CD4-positive, alpha-beta T cell (primary cell): ENCODE results near the gene B3GNT2. TPM values are rescaled to one million over a fixed set of nuclear protein-coding genes. Genes with fewer than 3 reads are reported as not detected.

Experiments
- ATAC-seq: fragments of 200-7000 bp; cut with Tn5 transposase; one replicate; pipeline ENCODE4 v1.10.0; 2022; ENCODE audit warnings: mild to moderate bottlenecking; ENCODE audit not compliant: poor library complexity
- CTCF ChIA-PET: fragments of 350-600 bp; sonication (Branson Sonifier 250); formaldehyde crosslinking; loops from one replicate; lab custom pipeline; 2021; ENCODE audit warnings: antibody characterized with exemption, inconsistent platforms; lab: Charles Lee
- POLR2A ChIA-PET: fragments of 350-600 bp; sonication (Branson Sonifier 250); formaldehyde crosslinking; loops from one replicate; lab custom pipeline; 2021; ENCODE audit warnings: antibody characterized with exemption, inconsistent platforms; lab: Charles Lee
- DNase-seq, 14 experiments: peaks; one replicate each; pipeline ENCODE4 v3.0.0-alpha.2; 2013 to 2020; ENCODE audit warnings: mixed read lengths in 2 of 14
- H3K27ac ChIP-seq, 2 donors: one replicate each; pipeline versions ENCODE4 v1.5.1 to v1.7.0; 2013; ENCODE audit warnings: low read length in 2 of 2, low read depth in 1 of 2, mild to moderate bottlenecking in 1 of 2
- H3K27me3 ChIP-seq, 2 experiments: 1 replicate in 1 of 2; 2 replicates in 1 of 2; pipeline versions ENCODE4 v1.6.1 to v1.7.0; 2013; ENCODE audit warnings: low read length in 2 of 2, control low read depth in 1 of 2, mild to moderate bottlenecking in 1 of 2, moderate library complexity in 1 of 2; ENCODE audit not compliant: insufficient read depth in 2 of 2, control insufficient read depth in 1 of 2
- H3K36me3 ChIP-seq: one replicate; pipeline ENCODE4 v1.6.1; 2013; ENCODE audit warnings: low read length, control low read depth; ENCODE audit not compliant: insufficient read depth
- H3K4me1 ChIP-seq: one replicate; pipeline ENCODE4 v1.6.1; 2013; ENCODE audit warnings: low read length, control low read depth; ENCODE audit not compliant: insufficient read depth
- H3K4me3 ChIP-seq: one replicate; pipeline ENCODE4 v1.5.1; 2013; ENCODE audit warnings: mild to moderate bottlenecking, low read length, moderate library complexity
- H3K9me3 ChIP-seq, 2 experiments: 1 replicate in 1 of 2; 2 replicates in 1 of 2; pipeline versions ENCODE4 v1.6.1 to v1.7.0; 2013; ENCODE audit warnings: low read length in 2 of 2, mild to moderate bottlenecking in 2 of 2, control low read depth in 1 of 2, moderate library complexity in 1 of 2; ENCODE audit not compliant: control insufficient read depth in 1 of 2, insufficient read depth in 1 of 2
- H3K27ac Mint-ChIP-seq: one replicate; pipeline ENCODE4 v1.8.0; 2020; ENCODE audit warnings: mixed read lengths
- H3K27me3 Mint-ChIP-seq: one replicate; pipeline ENCODE4 v1.8.0; 2021; ENCODE audit warnings: mixed read lengths
- H3K36me3 Mint-ChIP-seq: one replicate; pipeline ENCODE4 v1.8.0; 2021; ENCODE audit warnings: low read depth, mixed read lengths
- H3K4me1 Mint-ChIP-seq: one replicate; pipeline ENCODE4 v1.8.0; 2021; ENCODE audit warnings: low read depth, mixed read lengths
- H3K4me3 Mint-ChIP-seq: one replicate; pipeline ENCODE4 v1.8.0; 2020; ENCODE audit warnings: mild to moderate bottlenecking, mixed read lengths
- H3K9me3 Mint-ChIP-seq: one replicate; pipeline ENCODE4 v1.8.0; 2020; ENCODE audit warnings: mixed read lengths
- intact Hi-C, 2 experiments: fragments of 100-400 bp; cut with DNase I in 1 of 2; cut with micrococcal nuclease in 1 of 2; formaldehyde crosslinking; loops; one replicate each; pipeline versions ENCODE4 v1.15.1 to v1.9.0; 2023 to 2025; cut with DNase I, micrococcal nuclease
- total RNA-seq, 174 experiments: library from RNA in 2 of 174; stranded (reverse) in 2 of 174; gene quantifications; one replicate each; pipeline ENCODE4 v1.2.3 and lab custom pipeline; 2021 to 2026
- TF ChIP-seq, protein P1 (sequence below): fragments of 200-600 bp; IDR thresholded peaks from one replicate; pipeline ENCODE4 v1.8.0; 2022; ENCODE audit warnings: antibody characterized with exemption, mild to moderate bottlenecking

B3GNT2 gene
- total RNA-seq, 2 experiments from 2014 or later = 47.7 TPM

DNA sequence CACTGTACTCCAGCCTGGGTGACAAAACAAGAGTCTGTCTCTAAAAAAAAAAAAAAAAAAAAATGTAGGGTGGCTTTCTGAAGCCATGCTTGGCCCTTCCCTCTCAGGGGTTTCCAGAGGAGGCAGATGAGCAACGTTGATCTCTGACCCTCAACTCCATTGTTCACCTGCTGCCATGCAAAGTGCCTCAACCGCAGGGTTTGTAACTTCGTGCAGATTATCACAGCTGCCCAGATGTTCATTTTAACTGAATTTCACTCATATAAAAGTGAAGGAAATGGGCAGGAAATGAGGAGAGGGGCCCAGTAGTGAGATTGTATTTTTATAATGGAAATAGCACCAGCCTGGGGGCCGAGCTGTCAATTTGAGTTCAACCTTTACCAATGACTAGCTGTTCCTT, 14.9 kb upstream of the B3GNT2 start:
- Mint-ChIP-seq H3K36me3 (no peaks in the 10 kb centered on the region), H3K9me3 (no peaks in the 10 kb centered on the region), H3K27ac (no peak overlapping the region), H3K4me3 (no peak overlapping the region), H3K27me3 (no peaks in the 10 kb centered on the region), H3K4me1 (peaks cover 13% of the 10 kb centered on the region)
- CTCF ChIA-PET = no interaction called here
- no peak overlapping the region for H3K4me3 ChIP-seq
- H3K27ac ChIP-seq = no peak overlapping the region
- H3K36me3 ChIP-seq = no peaks in the 10 kb centered on the region
- POLR2A ChIA-PET = no interaction called here
- ATAC-seq (no peak), DNase-seq (no peak)
- H3K9me3 ChIP-seq = no peaks in the 10 kb centered on the region
- no peaks in the 10 kb centered on the region for H3K27me3 ChIP-seq
- no peaks in the 10 kb centered on the region for H3K4me1 ChIP-seq
- intact Hi-C loops = no loop called here
- TF ChIP-seq, protein P1, sequence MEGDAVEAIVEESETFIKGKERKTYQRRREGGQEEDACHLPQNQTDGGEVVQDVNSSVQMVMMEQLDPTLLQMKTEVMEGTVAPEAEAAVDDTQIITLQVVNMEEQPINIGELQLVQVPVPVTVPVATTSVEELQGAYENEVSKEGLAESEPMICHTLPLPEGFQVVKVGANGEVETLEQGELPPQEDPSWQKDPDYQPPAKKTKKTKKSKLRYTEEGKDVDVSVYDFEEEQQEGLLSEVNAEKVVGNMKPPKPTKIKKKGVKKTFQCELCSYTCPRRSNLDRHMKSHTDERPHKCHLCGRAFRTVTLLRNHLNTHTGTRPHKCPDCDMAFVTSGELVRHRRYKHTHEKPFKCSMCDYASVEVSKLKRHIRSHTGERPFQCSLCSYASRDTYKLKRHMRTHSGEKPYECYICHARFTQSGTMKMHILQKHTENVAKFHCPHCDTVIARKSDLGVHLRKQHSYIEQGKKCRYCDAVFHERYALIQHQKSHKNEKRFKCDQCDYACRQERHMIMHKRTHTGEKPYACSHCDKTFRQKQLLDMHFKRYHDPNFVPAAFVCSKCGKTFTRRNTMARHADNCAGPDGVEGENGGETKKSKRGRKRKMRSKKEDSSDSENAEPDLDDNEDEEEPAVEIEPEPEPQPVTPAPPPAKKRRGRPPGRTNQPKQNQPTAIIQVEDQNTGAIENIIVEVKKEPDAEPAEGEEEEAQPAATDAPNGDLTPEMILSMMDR = no peak

DNA sequence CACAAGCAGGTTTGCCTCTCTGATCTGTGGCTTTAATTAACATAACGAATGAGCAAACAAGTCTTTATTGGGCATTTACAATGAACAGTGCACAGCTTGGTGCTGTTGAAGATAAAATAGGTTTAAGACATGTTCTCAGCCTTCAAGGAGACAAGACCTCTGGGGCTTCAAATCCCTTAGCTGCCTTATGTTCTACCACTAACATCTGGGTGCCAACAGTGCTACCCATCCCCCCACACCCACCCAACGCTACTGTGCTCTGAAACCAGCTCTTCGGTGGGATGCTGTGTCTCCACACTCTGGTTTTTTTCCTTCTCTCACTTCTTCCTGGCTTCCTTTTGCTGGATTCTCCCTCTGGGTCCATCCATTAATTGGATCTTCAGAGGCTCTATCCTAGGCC, 14.1 kb upstream of the B3GNT2 start:
- no peak overlapping the region for H3K27ac ChIP-seq
- H3K36me3 ChIP-seq = no peaks in the 10 kb centered on the region
- intact Hi-C loops = no loop called here
- H3K4me1 ChIP-seq = no peaks in the 10 kb centered on the region
- POLR2A ChIA-PET = no interaction called here
- no peaks in the 10 kb centered on the region for H3K9me3 ChIP-seq
- H3K36me3 Mint-ChIP-seq = no peaks in the 10 kb centered on the region
- no peaks in the 10 kb centered on the region for H3K27me3 ChIP-seq
- H3K27me3 Mint-ChIP-seq = no peaks in the 10 kb centered on the region
- H3K4me3 Mint-ChIP-seq = no peak overlapping the region
- no peak overlapping the region for H3K27ac Mint-ChIP-seq
- ATAC-seq (no peak), DNase-seq (no peak)
- peaks cover 13% of the 10 kb centered on the region for H3K4me1 Mint-ChIP-seq
- H3K9me3 Mint-ChIP-seq = no peaks in the 10 kb centered on the region
- CTCF ChIA-PET = no interaction called here
- H3K4me3 ChIP-seq = no peak overlapping the region
- TF ChIP-seq, protein P1 = no peak

DNA sequence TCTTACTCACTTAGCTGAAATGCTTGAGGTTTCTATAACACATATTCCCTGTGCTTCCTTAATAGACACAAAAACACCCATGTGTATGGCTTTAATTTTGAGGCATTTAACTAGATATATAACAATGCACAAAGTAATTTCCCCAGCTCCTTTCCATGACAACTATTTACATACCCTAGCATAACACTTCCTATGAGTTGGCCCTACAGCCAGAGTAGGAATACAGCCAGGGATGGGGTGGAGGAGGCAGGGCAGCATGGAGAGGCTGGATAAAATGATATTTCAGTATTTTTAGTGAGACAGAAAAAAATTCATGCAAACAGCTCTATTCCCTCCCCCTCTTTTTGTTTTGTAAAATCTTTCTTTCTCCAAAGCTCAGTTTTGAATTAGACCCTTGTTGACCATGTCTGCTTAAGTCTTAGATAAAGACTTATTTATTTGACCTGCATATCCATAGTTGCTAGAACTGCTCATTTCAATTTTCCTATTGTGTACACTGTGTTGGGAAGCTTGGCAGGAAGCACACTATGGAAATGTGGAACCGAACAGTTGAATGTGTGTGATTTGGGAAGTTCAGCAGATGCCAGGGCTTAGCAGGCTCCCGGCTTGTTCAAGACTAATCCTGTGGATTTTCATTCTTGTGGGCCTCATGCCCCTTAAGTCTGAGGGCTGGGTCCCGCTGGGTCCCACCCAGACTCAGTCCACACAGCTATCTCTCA, 11.2 kb upstream of the B3GNT2 start:
- Mint-ChIP-seq H3K27ac (no peak overlapping the region), H3K27me3 (no peaks in the 10 kb centered on the region), H3K9me3 (no peaks in the 10 kb centered on the region), H3K36me3 (no peaks in the 10 kb centered on the region), H3K4me1 (peaks cover 13% of the 10 kb centered on the region), H3K4me3 (no peak overlapping the region)
- H3K27me3 ChIP-seq = no peaks in the 10 kb centered on the region
- ChIA-PET CTCF (no interaction called here), POLR2A (no interaction called here)
- intact Hi-C loops = no loop called here
- no peak for ATAC-seq
- DNase-seq = no peak
- H3K4me1 ChIP-seq = no peaks in the 10 kb centered on the region
- H3K36me3 ChIP-seq = no peaks in the 10 kb centered on the region
- H3K27ac ChIP-seq = no peak overlapping the region
- no peaks in the 10 kb centered on the region for H3K9me3 ChIP-seq
- TF ChIP-seq, protein P1 = no peak
- no peak overlapping the region for H3K4me3 ChIP-seq
